H1 (cell line): Measurements from ENCODE around the gene ZNF813. TPM values are rescaled to one million over a fixed set of nuclear protein-coding genes. Genes with fewer than 3 reads are reported as not detected.
"Not testable (repeated sequence)": the region's sequence is repeated elsewhere in the genome, so short reads cannot be mapped to it uniquely, and the experiment has no call there.

ENCODE experiments used
- CTCF ChIA-PET: fragments of 300-600 bp; sonication (Branson Sonifier 250); formaldehyde crosslinking; loops from one replicate; lab custom pipeline; 2021; ENCODE audit not compliant: partially characterized antibody; lab: Charles Lee
- POLR2A ChIA-PET: fragments of 300-600 bp; sonication (Branson Sonifier 250); formaldehyde crosslinking; loops from one replicate; lab custom pipeline; 2021; ENCODE audit warnings: inconsistent platforms; ENCODE audit not compliant: partially characterized antibody; lab: Charles Lee
- DNase-seq, 2 experiments: peaks; one replicate each; pipeline versions ENCODE4 v3.0.0 to v3.0.0-alpha.2; 2010 to 2022; ENCODE audit warnings: low spot score in 2 of 2, low read depth in 1 of 2, mixed read lengths in 1 of 2
- FAIRE-seq: peaks from 2 replicates; lab custom pipeline; 2011; peaks lifted over from hg19 to GRCh38; lab: Jason Lieb, UNC
- H2AFZ ChIP-seq: 2 replicates; pipeline ENCODE4 v1.8.1; 2012; ENCODE audit warnings: low read length, inconsistent platforms
- H2AK5ac ChIP-seq: 2 replicates; pipeline ENCODE4 v1.6.1; 2013; ENCODE audit warnings: low read depth, low read length
- H2BK120ac ChIP-seq: replicated peaks from 2 replicates; pipeline ENCODE3; 2013; ENCODE audit warnings: low read depth, low read length, inconsistent platforms
- H2BK12ac ChIP-seq: 2 replicates; pipeline ENCODE4 v1.6.1; 2013; ENCODE audit warnings: low read depth, low read length
- H2BK15ac ChIP-seq: 2 replicates; pipeline ENCODE4 v1.6.1; 2013; ENCODE audit warnings: low read length
- H2BK20ac ChIP-seq: 2 replicates; pipeline ENCODE4 v1.6.1; 2013; ENCODE audit warnings: low read length
- H2BK5ac ChIP-seq: 2 replicates; pipeline ENCODE4 v1.6.1; 2013; ENCODE audit warnings: low read depth, low read length
- H3K14ac ChIP-seq: 2 replicates; pipeline ENCODE4 v1.6.1; 2013; ENCODE audit warnings: inconsistent platforms; ENCODE audit not compliant: insufficient read length
- H3K18ac ChIP-seq: 2 replicates; pipeline ENCODE4 v1.6.1; 2013; ENCODE audit warnings: low read length; ENCODE audit errors: extremely low read depth
- H3K23ac ChIP-seq: 2 replicates; pipeline ENCODE4 v1.6.1; 2013; ENCODE audit warnings: inconsistent platforms; ENCODE audit not compliant: insufficient read length
- H3K23me2 ChIP-seq: 2 replicates; pipeline ENCODE4 v1.6.1; 2013; ENCODE audit warnings: low read depth, low read length
- H3K27ac ChIP-seq: 2 replicates; pipeline ENCODE4 v1.6.1; 2011; ENCODE audit warnings: low read depth, low read length, inconsistent platforms
- H3K27me3 ChIP-seq, 4 experiments: replicated peaks in 1 of 4; 1 replicate in 1 of 4; 2 replicates in 3 of 4; pipeline versions ENCODE4 v1.6.1 to v1.8.1; 2011 to 2013; ENCODE audit warnings: low read length in 3 of 4, mild to moderate bottlenecking in 3 of 4, inconsistent platforms in 2 of 4, mixed read lengths in 2 of 4, moderate library complexity in 1 of 4; ENCODE audit not compliant: control insufficient read depth in 3 of 4, insufficient read depth in 3 of 4; ENCODE audit errors: extremely low read depth in 1 of 4
- H3K36me3 ChIP-seq, 4 experiments: 2 replicates each; pipeline versions ENCODE4 v1.6.1 to v1.8.1; 2011 to 2013; ENCODE audit warnings: mild to moderate bottlenecking in 4 of 4, low read length in 3 of 4, moderate library complexity in 2 of 4, control low read depth in 1 of 4, inconsistent platforms in 1 of 4; ENCODE audit not compliant: insufficient read depth in 4 of 4, control insufficient read depth in 2 of 4
- H3K4ac ChIP-seq: replicated peaks from 2 replicates; pipeline ENCODE3; 2013; ENCODE audit warnings: low read length, low read depth, mixed read lengths, inconsistent platforms; ENCODE audit not compliant: insufficient read length
- H3K4me1 ChIP-seq, 4 experiments: replicated peaks in 1 of 4; 1 replicate in 1 of 4; 2 replicates in 3 of 4; pipeline versions ENCODE4 v1.6.1 to v1.8.1; 2011 to 2013; ENCODE audit warnings: low read length in 3 of 4, inconsistent platforms in 2 of 4, mixed read lengths in 1 of 4; ENCODE audit not compliant: insufficient read depth in 4 of 4, control insufficient read depth in 3 of 4
- H3K4me2 ChIP-seq, 2 experiments: 2 replicates each; pipeline versions ENCODE4 v1.6.1 to v1.8.1; 2011 to 2013; ENCODE audit warnings: low read depth in 2 of 2, low read length in 2 of 2, control low read depth in 1 of 2, inconsistent platforms in 1 of 2, mild to moderate bottlenecking in 1 of 2; ENCODE audit not compliant: insufficient read depth in 1 of 2
- H3K4me3 ChIP-seq, 4 experiments: fragments of 200-600, 300-600 bp in 1 of 4; sonication (generic), shearing (Covaris generic), sonication (Bioruptor Twin) in 1 of 4; 2 replicates each; pipeline versions ENCODE4 v1.5.1 to v1.8.1; 2011 to 2016; ENCODE audit warnings: low read length in 4 of 4, low read depth in 3 of 4, control low read depth in 2 of 4, inconsistent platforms in 2 of 4, mild to moderate bottlenecking in 2 of 4, mixed read lengths in 1 of 4, moderate library complexity in 1 of 4; ENCODE audit not compliant: insufficient read depth in 2 of 4; ENCODE audit errors: extremely low read depth in 1 of 4
- H3K56ac ChIP-seq: replicated peaks from 2 replicates; pipeline ENCODE3; 2013; ENCODE audit warnings: low read depth, mild to moderate bottlenecking, mixed read lengths, low read length, inconsistent platforms; ENCODE audit not compliant: insufficient read length
- H3K79me1 ChIP-seq: 2 replicates; pipeline ENCODE4 v1.6.1; 2013; ENCODE audit warnings: low read depth, low read length, control low read depth
- H3K79me2 ChIP-seq, 2 experiments: 2 replicates each; pipeline versions ENCODE4 v1.6.1 to v1.8.1; 2012 to 2013; ENCODE audit warnings: low read length in 2 of 2, mild to moderate bottlenecking in 2 of 2, inconsistent platforms in 1 of 2; ENCODE audit not compliant: insufficient read depth in 2 of 2, control insufficient read depth in 1 of 2
- H3K9ac ChIP-seq, 4 experiments: replicated peaks in 1 of 4; 1 replicate in 1 of 4; 2 replicates in 3 of 4; pipeline versions ENCODE4 v1.6.1 to v1.8.1; 2011 to 2013; ENCODE audit warnings: low read depth in 3 of 4, low read length in 3 of 4, control low read depth in 2 of 4, mild to moderate bottlenecking in 2 of 4, moderate library complexity in 2 of 4, inconsistent platforms in 1 of 4; ENCODE audit errors: extremely low read depth in 1 of 4
- H3K9me3 ChIP-seq, 2 experiments: 2 replicates each; pipeline versions ENCODE4 v1.6.1 to v1.8.1; 2012 to 2013; ENCODE audit warnings: mild to moderate bottlenecking in 2 of 2, moderate library complexity in 2 of 2, control low read depth in 1 of 2, inconsistent platforms in 1 of 2, low read depth in 1 of 2, low read length in 1 of 2, mixed read lengths in 1 of 2; ENCODE audit not compliant: insufficient read depth in 2 of 2
- H4K20me1 ChIP-seq, 2 experiments: replicated peaks in 1 of 2; 2 replicates each; pipeline versions ENCODE3 to v1.8.1; 2011 to 2013; ENCODE audit warnings: inconsistent platforms in 2 of 2, low read length in 2 of 2, mild to moderate bottlenecking in 1 of 2; ENCODE audit not compliant: insufficient read depth in 2 of 2, control insufficient read depth in 1 of 2
- H4K5ac ChIP-seq: 2 replicates; pipeline ENCODE4 v1.6.1; 2013; ENCODE audit warnings: low read length, low read depth, mixed read lengths, inconsistent platforms; ENCODE audit not compliant: insufficient read length
- H4K8ac ChIP-seq: 2 replicates; pipeline ENCODE4 v1.8.0; 2013; ENCODE audit warnings: mild to moderate bottlenecking, moderate library complexity, low read length, inconsistent platforms; ENCODE audit not compliant: insufficient read depth; ENCODE audit errors: extremely low read depth
- H4K91ac ChIP-seq: replicated peaks from 2 replicates; pipeline ENCODE3; 2013; ENCODE audit warnings: low read length, mixed read lengths, inconsistent platforms; ENCODE audit not compliant: insufficient read length
- WGBS, 2 experiments: shearing (Covaris generic) in 1 of 2; methylation state at CpG; one replicate each; pipeline versions ENCODE4 v1.1.6 to v1.1.7; 2013 to 2015; ENCODE audit warnings: low lambda C conversion rate in 2 of 2, mixed read lengths in 2 of 2, inconsistent platforms in 1 of 2, low coverage in 1 of 2, missing lambda C conversion rate in 1 of 2; ENCODE audit not compliant: insufficient replicate concordance in 2 of 2, insufficient coverage in 1 of 2, insufficient read length in 1 of 2; ENCODE audit errors: extremely low coverage in 1 of 2, missing lambda C conversion rate in 1 of 2; 5-methylcytosine and 5-hydroxymethylcytosine counted together
- polyA plus RNA-seq, 7 experiments: library from polyadenylated mRNA; depleted of rRNA in 3 of 7; stranded (reverse) in 5 of 7; unstranded in 2 of 7; fragments of >200 nt in 5 of 7; fragments of 200-250 nt in 2 of 7; gene quantifications; 1 replicate in 5 of 7; 2 replicates in 1 of 7; 4 replicates in 1 of 7; pipeline versions ENCODE4 v1.2.1 to v1.2.3, GENCODE V29; 2011 to 2013; ENCODE audit warnings: missing spikeins in 2 of 7, mixed read lengths in 2 of 7
- total RNA-seq: library from RNA; stranded (reverse); fragmentation: NEBNext Ultra II Directional; extraction: Animal tissue kit (Norgen Biotek cat#: 25700); gene quantifications from 2 replicates; pipeline ENCODE4 v1.2.1, GENCODE V29; 2021

Gene ZNF813
- total and polyA plus RNA-seq, 2 of the 8 experiments (the other 6 are each of a cell fraction or from before 2014, with no cell fraction given), result 2.9 to 22.1 TPM

GRCh38 chr19:53475470-53475869, 7.9 kb downstream of the ZNF813 start:
- H3K27me3 ChIP-seq, H2BK15ac ChIP-seq, H3K23ac ChIP-seq, H2BK12ac ChIP-seq, DNase-seq, H3K4me2 ChIP-seq, H3K9ac ChIP-seq, H2AK5ac ChIP-seq, H3K14ac ChIP-seq, H4K5ac ChIP-seq, H2BK20ac ChIP-seq, H4K20me1 ChIP-seq, H3K56ac ChIP-seq, H4K8ac ChIP-seq, H2AFZ ChIP-seq, H3K4me1 ChIP-seq, H3K4ac ChIP-seq, FAIRE-seq, H3K4me3 ChIP-seq, H3K27ac ChIP-seq, H3K23me2 ChIP-seq, H2BK120ac ChIP-seq, H4K91ac ChIP-seq, H3K18ac ChIP-seq, H3K79me1 ChIP-seq, H2BK5ac ChIP-seq: not testable (repeated sequence)
- H3K79me2 ChIP-seq, result peaks cover 0 to 43% of the 10 kb centered on the region in 2 experiments; a peak in 2 of 4 replicates
- POLR2A ChIA-PET, result interaction anchor here (1.5 to 1.9 kb wide), 2 partner anchors 10 to 37 kb away, joined by 4 to 7 read pairs; no protein-coding TSS in a partner anchor
- H3K9me3 ChIP-seq, result peaks cover 11 to 15% of the 10 kb centered on the region in 2 experiments; a peak in 2 of 4 replicates
- peaks cover 2 to 28% (median 14%) of the 10 kb centered on the region in 4 experiments for H3K36me3 ChIP-seq
- WGBS, 2 experiments, result 77% methylated on average over 6 of the region's 6 CpGs; no CpG with 5 or more reads in 1 of the 2 experiments
- CTCF ChIA-PET, result interaction anchor here (1.0 to 2.6 kb wide), 6 partner anchors 10 to 139 kb away, joined by 3 to 18 read pairs (median 4); no protein-coding TSS in a partner anchor

GRCh38 chr19:53483751-53484150, 16.2 kb downstream of the ZNF813 start:
- peaks cover 25 to 28% of the 10 kb centered on the region in 2 experiments for H3K9me3 ChIP-seq
- not testable (repeated sequence) for FAIRE-seq, H3K27me3 ChIP-seq, H3K27ac ChIP-seq, H3K23ac ChIP-seq, H3K79me1 ChIP-seq, H3K23me2 ChIP-seq, H2BK12ac ChIP-seq, H2BK120ac ChIP-seq, H3K4ac ChIP-seq, H4K8ac ChIP-seq, H2BK5ac ChIP-seq, H2AFZ ChIP-seq, H3K4me2 ChIP-seq, H4K20me1 ChIP-seq, DNase-seq, H4K5ac ChIP-seq, H3K4me1 ChIP-seq, H4K91ac ChIP-seq, H3K14ac ChIP-seq, H2BK20ac ChIP-seq, H3K56ac ChIP-seq, H3K18ac ChIP-seq, H3K4me3 ChIP-seq, H2BK15ac ChIP-seq, H3K79me2 ChIP-seq, H3K9ac ChIP-seq, H2AK5ac ChIP-seq
- WGBS, 2 experiments, result 94% methylated on average over 2 of the region's 2 CpGs; no CpG with 5 or more reads in 1 of the 2 experiments
- ChIA-PET POLR2A (interaction anchor here (1.5 kb wide), 1 partner anchor 46 kb away, joined by 3 read pairs; no protein-coding TSS in a partner anchor), CTCF (interaction anchor here (1.4 kb wide), 1 partner anchor 17 kb away, joined by 4 read pairs; no protein-coding TSS in a partner anchor)
- peaks cover 2 to 62% (median 23%) of the 10 kb centered on the region in 4 experiments for H3K36me3 ChIP-seq
